Chondrocyte (in vitro differentiated cells): ENCODE measurements around the gene MYL12A. TPM values are rescaled to one million over a fixed set of nuclear protein-coding genes. Genes with fewer than 3 reads are reported as not detected.
A peak's percentile ranks its signal among the peaks of the same experiment; 100 is the strongest.

Source experiments
- DNase-seq: peaks from one replicate; pipeline ENCODE4 v3.0.0; 2021; ENCODE audit warnings: mixed read lengths, low spot score
- H3K27ac Mint-ChIP-seq: one replicate; pipeline ENCODE4 v1.8.0; 2021; ENCODE audit warnings: mild to moderate bottlenecking, moderate library complexity, mixed read lengths; ENCODE audit not compliant: unreplicated experiment
- H3K27me3 Mint-ChIP-seq: 2 replicates; pipeline ENCODE4 v1.8.0; 2021; ENCODE audit warnings: low read depth, mixed read lengths
- H3K36me3 Mint-ChIP-seq: 2 replicates; pipeline ENCODE4 v1.8.0; 2021; ENCODE audit warnings: low read depth, mixed read lengths
- H3K4me1 Mint-ChIP-seq: 2 replicates; pipeline ENCODE4 v1.8.0; 2021; ENCODE audit warnings: low read depth, mild to moderate bottlenecking, mixed read lengths
- H3K4me3 Mint-ChIP-seq: one replicate; pipeline ENCODE4 v1.8.0; 2021; ENCODE audit warnings: mild to moderate bottlenecking, moderate library complexity, mixed read lengths; ENCODE audit not compliant: unreplicated experiment
- H3K9me3 Mint-ChIP-seq: 2 replicates; pipeline ENCODE4 v1.8.0; 2021; ENCODE audit warnings: low read depth, mixed read lengths
- CTCF ChIP-seq: fragments of 200-600 bp; sonication (generic); IDR thresholded peaks from 2 replicates; pipeline ENCODE4 v1.5.0; 2021; ENCODE audit warnings: antibody characterized with exemption, mild to moderate bottlenecking, moderate library complexity
- total RNA-seq: library from RNA; stranded (reverse); gene quantifications from 3 replicates; pipeline ENCODE4 v1.2.1, GENCODE V29; 2021

MYL12A gene
- total RNA-seq, 1 donor from 2014 or later = 647 TPM

GRCh38 chr18:3214855-3215637 is 32.6 kb upstream of the MYL12A start:
- H3K36me3 Mint-ChIP-seq = no peaks in the 10 kb centered on the region
- no peak for TF ChIP-seq CTCF
- H3K4me3 Mint-ChIP-seq = no peak overlapping the region
- DNase-seq = no peak
- peaks cover 56% of the 10 kb centered on the region for H3K4me1 Mint-ChIP-seq
- peaks cover 5% of the 10 kb centered on the region for H3K9me3 Mint-ChIP-seq
- H3K27me3 Mint-ChIP-seq = no peaks in the 10 kb centered on the region
- H3K27ac Mint-ChIP-seq = no peak overlapping the region

GRCh38 chr18:3216987-3217386 is 30.6 kb upstream of the MYL12A start:
- H3K36me3 Mint-ChIP-seq = no peaks in the 10 kb centered on the region
- peaks cover 47% of the 10 kb centered on the region for H3K4me1 Mint-ChIP-seq
- H3K9me3 Mint-ChIP-seq = peaks cover 5% of the 10 kb centered on the region
- H3K27me3 Mint-ChIP-seq = no peaks in the 10 kb centered on the region
- TF ChIP-seq CTCF = no peak
- no peak overlapping the region for H3K4me3 Mint-ChIP-seq
- no peak for DNase-seq
- H3K27ac Mint-ChIP-seq = peak overlapping the region; percentile 55

GRCh38 chr18:3217948-3218647 is 29.5 kb upstream of the MYL12A start:
- peaks cover 41% of the 10 kb centered on the region for H3K4me1 Mint-ChIP-seq
- H3K27ac Mint-ChIP-seq = peak overlapping the region; percentile 58
- H3K9me3 Mint-ChIP-seq = peaks cover 5% of the 10 kb centered on the region
- TF ChIP-seq CTCF = no peak
- no peaks in the 10 kb centered on the region for H3K27me3 Mint-ChIP-seq
- H3K4me3 Mint-ChIP-seq = no peak overlapping the region
- DNase-seq = no peak
- no peaks in the 10 kb centered on the region for H3K36me3 Mint-ChIP-seq

GRCh38 chr18:3218819-3219218 is 28.8 kb upstream of the MYL12A start:
- Mint-ChIP-seq H3K4me3 (no peak overlapping the region), H3K27ac (no peak overlapping the region), H3K36me3 (no peaks in the 10 kb centered on the region), H3K9me3 (peaks cover 5% of the 10 kb centered on the region), H3K27me3 (no peaks in the 10 kb centered on the region), H3K4me1 (peaks cover 34% of the 10 kb centered on the region)
- no peak for TF ChIP-seq CTCF
- no peak for DNase-seq

GRCh38 chr18:3219241-3219630 is 28.4 kb upstream of the MYL12A start:
- no peaks in the 10 kb centered on the region for H3K27me3 Mint-ChIP-seq
- peaks cover 5% of the 10 kb centered on the region for H3K9me3 Mint-ChIP-seq
- no peak for TF ChIP-seq CTCF
- no peaks in the 10 kb centered on the region for H3K36me3 Mint-ChIP-seq
- H3K4me3 Mint-ChIP-seq = peak overlapping the region; percentile 48
- H3K27ac Mint-ChIP-seq = peak overlapping the region; percentile 88
- no peak for DNase-seq
- peaks cover 34% of the 10 kb centered on the region for H3K4me1 Mint-ChIP-seq
